GM18508 (cell line): ENCODE results near the gene NME3.
"Not testable (repeated sequence)": the region's sequence is repeated elsewhere in the genome, so short reads cannot be mapped to it uniquely, and the experiment has no call there.

ENCODE experiments used
- ATAC-seq: cut with Tn5 transposase; IDR thresholded peaks from one replicate; pipeline ENCODE4 v1.9.1; 2021; ENCODE audit warnings: moderate number of reproducible peaks; ENCODE audit not compliant: insufficient read depth, unreplicated experiment

NME3 gene

GRCh38 chr16:1771188-1771863, at the start of gene NME3:
NME3 (minus strand) TSS chr16:1771543; CDS start chr16:1771534, 9 bp downstream.
- no peak for ATAC-seq

- no peak for ATAC-seq
Measured at GRCh38 chr16:1820946-1821290, 49.6 kb upstream of the NME3 start.

GRCh38 chr16:1820096-1820945, 49.0 kb upstream of the NME3 start:
- ATAC-seq: no peak

GRCh38 chr16:1819611-1820010, 48.3 kb upstream of the NME3 start:
- ATAC-seq: no peak

GRCh38 chr16:1818873-1819525, 47.7 kb upstream of the NME3 start:
- no peak for ATAC-seq

- ATAC-seq: no peak
Measured at GRCh38 chr16:1818204-1818872, 47.0 kb upstream of the NME3 start.

GRCh38 chr16:1817716-1818115, 46.4 kb upstream of the NME3 start:
- no peak for ATAC-seq

- no peak for ATAC-seq
Measured at GRCh38 chr16:1817276-1817589, 45.9 kb upstream of the NME3 start.

GRCh38 chr16:1816396-1817275, 45.3 kb upstream of the NME3 start:
- no peak for ATAC-seq

GRCh38 chr16:1815461-1815860, 44.1 kb upstream of the NME3 start:
- no peak for ATAC-seq

- no peak for ATAC-seq
Measured at GRCh38 chr16:1812732-1813163, 41.4 kb upstream of the NME3 start.

GRCh38 chr16:1810536-1810935, 39.2 kb upstream of the NME3 start:
- no peak for ATAC-seq

GRCh38 chr16:1810106-1810505, 38.8 kb upstream of the NME3 start:
- no peak for ATAC-seq

- no peak for ATAC-seq
Measured at GRCh38 chr16:1809281-1809801, 38.0 kb upstream of the NME3 start.

GRCh38 chr16:1808691-1809090, 37.3 kb upstream of the NME3 start:
- no peak for ATAC-seq

GRCh38 chr16:1807626-1808025, 36.3 kb upstream of the NME3 start:
- no peak for ATAC-seq

- no peak for ATAC-seq
Measured at GRCh38 chr16:1800701-1801100, 29.4 kb upstream of the NME3 start.

- not testable (repeated sequence) for ATAC-seq
Measured at GRCh38 chr16:1799263-1799662, 27.9 kb upstream of the NME3 start.

GRCh38 chr16:1794908-1795666, 23.7 kb upstream of the NME3 start:
- no peak for ATAC-seq
